Muscle layer of duodenum (tissue), 2 donors: ENCODE measurements around the gene NEAT1.

Experiments
- H3K27ac ChIP-seq: one replicate; pipeline ENCODE4 v1.7.0; 2013; ENCODE audit warnings: mild to moderate bottlenecking, low read length
- H3K27me3 ChIP-seq: one replicate; pipeline ENCODE4 v1.7.0; 2013; ENCODE audit warnings: low read depth, mild to moderate bottlenecking, control low read depth, low read length
- H3K36me3 ChIP-seq, 2 donors: one replicate each; pipeline ENCODE4 v1.7.0; 2013; ENCODE audit warnings: low read length in 2 of 2, control low read depth in 1 of 2, mild to moderate bottlenecking in 1 of 2; ENCODE audit not compliant: insufficient read depth in 2 of 2, control insufficient read depth in 1 of 2
- H3K4me1 ChIP-seq, 2 donors: one replicate each; pipeline ENCODE4 v1.7.0; 2013; ENCODE audit warnings: low read length in 2 of 2, mild to moderate bottlenecking in 2 of 2, control low read depth in 1 of 2, moderate library complexity in 1 of 2; ENCODE audit not compliant: insufficient read depth in 2 of 2, control insufficient read depth in 1 of 2
- H3K4me3 ChIP-seq, 2 donors: one replicate each; pipeline ENCODE4 v1.7.0; 2013; ENCODE audit warnings: low read length in 2 of 2, low read depth in 1 of 2, mild to moderate bottlenecking in 1 of 2
- H3K9me3 ChIP-seq, 2 donors: one replicate each; pipeline ENCODE4 v1.7.0; 2013; ENCODE audit warnings: low read length in 2 of 2, control low read depth in 1 of 2, mild to moderate bottlenecking in 1 of 2; ENCODE audit not compliant: control insufficient read depth in 1 of 2
- donor health status: healthy.

Gene NEAT1

GRCh38 chr11:65433657-65434056 is 11.1 kb downstream of the NEAT1 start:
- Histone ChIP-seq H3K9me3 (no peaks in the 10 kb centered on the region), H3K4me1 (peaks cover 5 to 69% of the 10 kb centered on the region in 2 donors), H3K4me3 (no peak overlapping the region), H3K27ac (no peak overlapping the region), H3K36me3 (peaks cover 48 to 49% of the 10 kb centered on the region in 2 donors), H3K27me3 (no peaks in the 10 kb centered on the region)

- H3K27ac ChIP-seq, result no peak overlapping the region
- peaks cover 49 to 50% of the 10 kb centered on the region in 2 donors for H3K36me3 ChIP-seq
- peaks cover 5 to 64% of the 10 kb centered on the region in 2 donors for H3K4me1 ChIP-seq
These were observed 11.6 kb downstream of the NEAT1 start for GRCh38 chr11:65434057-65434666.

GRCh38 chr11:65434667-65435410 is 12.2 kb downstream of the NEAT1 start:
- no peaks in the 10 kb centered on the region for H3K9me3 ChIP-seq
- peaks cover 49 to 50% of the 10 kb centered on the region in 2 donors for H3K36me3 ChIP-seq
- no peaks in the 10 kb centered on the region for H3K27me3 ChIP-seq
- peaks cover 5 to 69% of the 10 kb centered on the region in 2 donors for H3K4me1 ChIP-seq
- H3K4me3 ChIP-seq, result no peak overlapping the region
- H3K27ac ChIP-seq, result peak overlapping the region; percentile 2

More at GRCh38 chr11:65434057-65434666, 11.6 kb downstream of the NEAT1 start:
- no peak overlapping the region for H3K4me3 ChIP-seq
- H3K27me3 ChIP-seq, result no peaks in the 10 kb centered on the region
- no peaks in the 10 kb centered on the region for H3K9me3 ChIP-seq

GRCh38 chr11:65435411-65435931 is 12.9 kb downstream of the NEAT1 start:
- peak overlapping the region; percentile 2 for H3K27ac ChIP-seq
- no peaks in the 10 kb centered on the region for H3K9me3 ChIP-seq
- H3K4me1 ChIP-seq, result peaks cover 2 to 64% of the 10 kb centered on the region in 2 donors
- no peaks in the 10 kb centered on the region for H3K27me3 ChIP-seq
- H3K36me3 ChIP-seq, result peaks cover 49 to 50% of the 10 kb centered on the region in 2 donors
- peak overlapping the region in 1 of 2 donors; percentile 1 for H3K4me3 ChIP-seq

- Histone ChIP-seq H3K4me3 (peak overlapping the region in 1 of 2 donors; percentile 1), H3K36me3 (peaks cover 49 to 50% of the 10 kb centered on the region in 2 donors), H3K27ac (peak overlapping the region; percentile 9)
These were observed 13.4 kb downstream of the NEAT1 start for GRCh38 chr11:65435981-65436411.

GRCh38 chr11:65436412-65437032 is 13.9 kb downstream of the NEAT1 start:
- Histone ChIP-seq H3K36me3 (peaks cover 49 to 51% of the 10 kb centered on the region in 2 donors), H3K27me3 (no peaks in the 10 kb centered on the region), H3K4me1 (peaks cover 0 to 58% of the 10 kb centered on the region in 2 donors), H3K27ac (peak overlapping the region; percentile 9), H3K4me3 (peak overlapping the region in 1 of 2 donors; percentile 1), H3K9me3 (no peaks in the 10 kb centered on the region)

More at GRCh38 chr11:65435981-65436411, 13.4 kb downstream of the NEAT1 start:
- Histone ChIP-seq H3K9me3 (no peaks in the 10 kb centered on the region), H3K4me1 (peaks cover 0 to 60% of the 10 kb centered on the region in 2 donors), H3K27me3 (no peaks in the 10 kb centered on the region)

GRCh38 chr11:65437436-65438227 is 15.0 kb downstream of the NEAT1 start:
- Histone ChIP-seq H3K4me3 (no peak overlapping the region), H3K27ac (no peak overlapping the region), H3K27me3 (no peaks in the 10 kb centered on the region), H3K9me3 (no peaks in the 10 kb centered on the region), H3K36me3 (peaks cover 54 to 60% of the 10 kb centered on the region in 2 donors), H3K4me1 (peaks cover 0 to 54% of the 10 kb centered on the region in 2 donors)

- peaks cover 58 to 60% of the 10 kb centered on the region in 2 donors for H3K36me3 ChIP-seq
- no peaks in the 10 kb centered on the region for H3K9me3 ChIP-seq
- no peak overlapping the region for H3K27ac ChIP-seq
- peaks cover 0 to 50% of the 10 kb centered on the region in 2 donors for H3K4me1 ChIP-seq
- no peak overlapping the region for H3K4me3 ChIP-seq
- H3K27me3 ChIP-seq, result no peaks in the 10 kb centered on the region
These were observed 15.9 kb downstream of the NEAT1 start for GRCh38 chr11:65438257-65439151.

GRCh38 chr11:65439331-65440181 is 17.0 kb downstream of the NEAT1 start:
- Histone ChIP-seq H3K9me3 (no peaks in the 10 kb centered on the region), H3K36me3 (peaks cover 60 to 63% of the 10 kb centered on the region in 2 donors), H3K27me3 (no peaks in the 10 kb centered on the region), H3K27ac (no peak overlapping the region), H3K4me1 (peaks cover 0 to 42% of the 10 kb centered on the region in 2 donors), H3K4me3 (no peak overlapping the region)
